ENCODE data around the gene MEP1B. TPM values are rescaled to one million over a fixed set of nuclear protein-coding genes. Genes with fewer than 3 reads are reported as not detected.

Gene MEP1B
- total and polyA plus RNA-seq, 10 donors = 0.26 to 0.27 TPM; not detected in 8

DNA sequence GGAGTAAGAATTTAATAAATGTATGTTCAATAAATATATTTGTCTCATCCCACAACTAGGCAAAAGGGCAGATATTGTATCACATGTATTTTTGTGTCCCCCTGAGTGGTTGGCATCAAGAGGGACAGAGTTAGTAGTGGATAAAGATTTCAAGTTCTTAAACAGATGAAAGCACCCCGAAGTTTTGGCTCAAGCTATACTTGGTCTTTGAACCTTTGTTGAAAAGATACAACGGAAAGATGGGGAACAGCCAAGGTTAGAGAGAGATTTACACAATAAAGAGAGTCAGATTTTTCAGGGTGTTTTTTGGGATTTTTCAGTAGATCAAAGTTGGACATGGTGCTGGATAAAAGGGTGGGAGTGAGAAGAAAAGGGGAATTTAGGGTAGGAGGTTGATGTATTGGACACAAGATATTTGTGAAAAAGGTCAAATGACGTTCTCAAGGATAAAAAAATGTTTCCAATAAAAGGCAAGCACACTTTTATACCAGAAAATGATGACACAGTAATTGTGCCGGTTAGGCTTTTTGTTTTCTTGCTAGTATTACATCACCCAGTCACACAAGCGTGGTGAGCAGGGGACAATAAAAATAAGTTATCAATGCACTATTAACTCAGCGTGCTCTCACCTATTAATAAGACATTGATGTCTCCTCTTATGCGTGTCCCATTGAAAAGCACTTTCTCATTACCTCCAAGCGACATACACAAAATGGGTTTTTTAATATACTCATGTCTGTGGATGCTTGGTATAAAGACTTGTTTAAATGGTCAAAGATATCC, 59.5 kb downstream of the MEP1B start:
- Histone ChIP-seq H3K36me3 (no peaks in the 10 kb centered on the region), H3K4me1 (no peaks in the 10 kb centered on the region), H3K9me3 (no peaks in the 10 kb centered on the region), H3K27me3 (replicated peaks in 1 of 7) (no peaks in the 10 kb centered on the region), H3K27ac (no peak overlapping the region), H3K4me3 (no peak overlapping the region)
- WGBS, 5 donors = 82 to 88% (median 85%) methylated on average over 8 of the region's 8 CpGs
- no peak for DNase-seq
- TF ChIP-seq, protein P1, sequence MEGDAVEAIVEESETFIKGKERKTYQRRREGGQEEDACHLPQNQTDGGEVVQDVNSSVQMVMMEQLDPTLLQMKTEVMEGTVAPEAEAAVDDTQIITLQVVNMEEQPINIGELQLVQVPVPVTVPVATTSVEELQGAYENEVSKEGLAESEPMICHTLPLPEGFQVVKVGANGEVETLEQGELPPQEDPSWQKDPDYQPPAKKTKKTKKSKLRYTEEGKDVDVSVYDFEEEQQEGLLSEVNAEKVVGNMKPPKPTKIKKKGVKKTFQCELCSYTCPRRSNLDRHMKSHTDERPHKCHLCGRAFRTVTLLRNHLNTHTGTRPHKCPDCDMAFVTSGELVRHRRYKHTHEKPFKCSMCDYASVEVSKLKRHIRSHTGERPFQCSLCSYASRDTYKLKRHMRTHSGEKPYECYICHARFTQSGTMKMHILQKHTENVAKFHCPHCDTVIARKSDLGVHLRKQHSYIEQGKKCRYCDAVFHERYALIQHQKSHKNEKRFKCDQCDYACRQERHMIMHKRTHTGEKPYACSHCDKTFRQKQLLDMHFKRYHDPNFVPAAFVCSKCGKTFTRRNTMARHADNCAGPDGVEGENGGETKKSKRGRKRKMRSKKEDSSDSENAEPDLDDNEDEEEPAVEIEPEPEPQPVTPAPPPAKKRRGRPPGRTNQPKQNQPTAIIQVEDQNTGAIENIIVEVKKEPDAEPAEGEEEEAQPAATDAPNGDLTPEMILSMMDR (IDR thresholded peaks at IDR 0.05 in 8 of 11, conservative IDR thresholded peaks at IDR 0.05 in 3 of 11) = no peak
- no peak for TF ChIP-seq POLR2AphosphoS5 (IDR thresholded peaks at IDR 0.05)
- TF ChIP-seq POLR2A (IDR thresholded peaks at IDR 0.05) = no peak
- intact Hi-C loops (cut with DNase I; ENCODE audit: low total_unique reads) = no loop called here

DNA sequence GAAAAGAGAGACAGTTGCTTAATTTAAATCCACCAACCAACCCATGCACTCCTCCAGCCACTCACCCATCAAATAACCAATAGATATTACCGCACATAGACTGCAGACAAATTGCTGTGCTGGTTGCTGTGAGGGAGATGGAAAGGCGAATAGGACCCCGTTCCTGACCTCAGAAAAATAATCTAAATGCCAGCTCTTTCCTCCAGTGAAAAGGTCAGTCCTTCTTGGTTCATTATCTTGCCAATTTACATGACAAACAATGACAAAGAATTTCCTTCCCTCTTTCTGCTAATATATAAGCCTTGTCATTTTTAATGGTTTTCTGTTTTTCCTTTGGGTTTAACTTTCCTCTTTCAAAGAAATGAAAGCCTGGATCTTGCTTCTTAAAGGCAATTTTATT, 61.6 kb downstream of the MEP1B start:
- intact Hi-C loops (cut with DNase I; ENCODE audit: low total_unique reads) = no loop called here
- TF ChIP-seq POLR2AphosphoS5 (IDR thresholded peaks at IDR 0.05) (no peak), POLR2A (IDR thresholded peaks at IDR 0.05) (no peak)
- TF ChIP-seq, protein P1 (IDR thresholded peaks at IDR 0.05 in 8 of 11, conservative IDR thresholded peaks at IDR 0.05 in 3 of 11) = no peak
- H3K27ac ChIP-seq = peak overlapping the region in 1 of 8 donors; percentile 11
- DNase-seq = no peak
- WGBS, 5 donors = 8 to 22% (median 17%) methylated on average over 3 of the region's 3 CpGs
- no peaks in the 10 kb centered on the region for H3K4me1 ChIP-seq
- no peaks in the 10 kb centered on the region for H3K9me3 ChIP-seq
- no peaks in the 10 kb centered on the region for H3K36me3 ChIP-seq
- peaks cover 0 to 6% (median 0%) of the 10 kb centered on the region in 7 donors for H3K27me3 ChIP-seq (replicated peaks in 1 of 7)
- H3K4me3 ChIP-seq = no peak overlapping the region

- no peak for DNase-seq
- TF ChIP-seq POLR2AphosphoS5 (IDR thresholded peaks at IDR 0.05) = no peak
- TF ChIP-seq, protein P1 (IDR thresholded peaks at IDR 0.05 in 8 of 11, conservative IDR thresholded peaks at IDR 0.05 in 3 of 11) = no peak
- TF ChIP-seq POLR2A (IDR thresholded peaks at IDR 0.05) = no peak
- peaks cover 0 to 9% (median 0%) of the 10 kb centered on the region in 7 donors for H3K27me3 ChIP-seq (replicated peaks in 1 of 7)
- WGBS, 5 donors = 44 to 59% (median 55%) methylated on average over 8 of the region's 8 CpGs
- no peaks in the 10 kb centered on the region for H3K36me3 ChIP-seq
- no peaks in the 10 kb centered on the region for H3K4me1 ChIP-seq
- intact Hi-C loops (cut with DNase I; ENCODE audit: low total_unique reads) = no loop called here
- H3K9me3 ChIP-seq = no peaks in the 10 kb centered on the region
- peak overlapping the region in 2 of 8 donors; percentile 31 to 41 for H3K27ac ChIP-seq
- H3K4me3 ChIP-seq = no peak overlapping the region
Observed at GRCh38 chr18:32252141-32252860, 62.5 kb downstream of the MEP1B start.

DNA sequence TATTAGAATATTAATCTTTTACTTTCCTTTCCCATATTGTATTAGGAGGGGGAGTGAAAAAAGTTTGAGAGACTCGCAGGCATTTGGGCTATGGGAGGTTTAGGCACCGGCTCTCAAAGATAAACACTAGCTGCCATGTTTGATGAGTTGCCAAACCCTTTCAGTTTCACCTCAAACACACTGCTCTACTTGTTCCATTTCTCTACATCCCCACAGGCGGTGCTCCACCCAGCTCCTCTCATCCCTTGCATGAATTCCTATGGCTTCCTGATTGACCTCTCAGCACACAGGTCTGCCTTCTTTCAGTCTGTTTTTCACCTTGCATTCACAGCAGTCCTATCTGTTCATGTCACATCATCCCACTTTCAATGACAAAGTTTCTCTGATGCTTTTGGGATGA, 65.7 kb downstream of the MEP1B start:
- H3K4me3 ChIP-seq = no peak overlapping the region
- TF ChIP-seq, protein P1 (IDR thresholded peaks at IDR 0.05 in 8 of 11, conservative IDR thresholded peaks at IDR 0.05 in 3 of 11) = no peak
- TF ChIP-seq POLR2AphosphoS5 (IDR thresholded peaks at IDR 0.05) (no peak), POLR2A (IDR thresholded peaks at IDR 0.05) (no peak)
- H3K4me1 ChIP-seq = peaks cover 0 to 4% (median 0%) of the 10 kb centered on the region in 6 donors
- no peaks in the 10 kb centered on the region for H3K9me3 ChIP-seq
- H3K27me3 ChIP-seq (replicated peaks in 1 of 7) = peaks cover 0 to 11% (median 0%) of the 10 kb centered on the region in 7 donors
- intact Hi-C loops (cut with DNase I; ENCODE audit: low total_unique reads) = no loop called here
- no peak overlapping the region for H3K27ac ChIP-seq
- WGBS, 5 donors = 69 to 86% (median 77%) methylated on average over 3 of the region's 3 CpGs
- no peak for DNase-seq
- H3K36me3 ChIP-seq = no peaks in the 10 kb centered on the region

All from spleen (tissue), 11 donors.